OCI-LY3 (cell line): ENCODE data around the gene PRSS33.

Source experiments
- EZH2phosphoT487 ChIP-seq: fragments of 200-600 bp; shearing (Covaris generic); IDR thresholded peaks from 2 replicates; pipeline ENCODE4 v1.6.1; 2018; ENCODE audit warnings: antibody characterized with exemption, mixed run types, low read depth
- TF ChIP-seq, protein P1 (sequence below): fragments of 200-600, 300-600 bp; sonication (generic); IDR thresholded peaks from 2 replicates; pipeline ENCODE4 v1.5.1; 2014; ENCODE audit warnings: antibody characterized with exemption, low read length, low read depth

DNA sequence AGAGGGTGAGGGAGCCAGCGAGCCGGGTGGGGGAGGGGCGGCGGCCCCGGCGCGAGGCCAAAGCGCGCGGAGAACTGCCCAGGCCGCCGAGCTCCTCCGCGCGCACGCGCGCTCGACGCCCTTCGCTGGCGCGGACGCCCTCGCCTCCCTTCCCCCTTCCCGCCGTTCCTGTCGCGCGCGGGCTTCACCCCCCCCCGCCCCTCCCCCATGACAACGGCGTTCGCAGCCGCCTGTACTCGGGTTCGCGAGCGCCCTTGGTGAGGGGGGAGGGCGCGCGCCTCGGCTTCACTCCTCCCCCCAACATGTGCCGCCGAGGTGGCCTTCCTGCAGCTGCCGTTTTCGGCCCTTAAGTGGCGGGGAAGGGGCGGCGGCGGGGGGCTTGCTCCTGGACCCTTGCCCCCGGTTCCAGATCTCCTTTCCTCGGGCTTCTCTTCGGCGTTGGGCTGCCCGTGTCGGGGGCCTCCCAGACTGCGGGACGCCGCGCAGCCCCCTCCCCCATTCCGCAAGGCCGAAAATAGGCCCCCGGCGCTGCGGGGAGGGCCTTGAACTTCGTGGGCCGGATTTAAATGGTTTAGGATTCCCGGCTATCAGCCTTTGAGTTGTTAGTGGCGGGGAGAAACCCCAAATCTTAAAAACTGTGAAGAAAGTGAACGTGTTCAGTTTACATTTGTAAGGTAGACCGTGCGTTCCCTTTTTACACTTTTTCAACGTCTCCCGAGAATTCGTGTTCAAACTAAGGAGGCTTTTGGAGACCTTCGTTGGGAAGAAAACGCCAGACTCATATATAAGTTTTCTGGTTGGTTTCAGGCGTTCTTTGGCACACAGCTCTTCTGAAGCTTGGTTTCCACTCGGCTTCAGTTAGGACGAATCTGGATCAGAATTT, 34.3 kb downstream of the PRSS33 start:
- TF ChIP-seq, protein P1, sequence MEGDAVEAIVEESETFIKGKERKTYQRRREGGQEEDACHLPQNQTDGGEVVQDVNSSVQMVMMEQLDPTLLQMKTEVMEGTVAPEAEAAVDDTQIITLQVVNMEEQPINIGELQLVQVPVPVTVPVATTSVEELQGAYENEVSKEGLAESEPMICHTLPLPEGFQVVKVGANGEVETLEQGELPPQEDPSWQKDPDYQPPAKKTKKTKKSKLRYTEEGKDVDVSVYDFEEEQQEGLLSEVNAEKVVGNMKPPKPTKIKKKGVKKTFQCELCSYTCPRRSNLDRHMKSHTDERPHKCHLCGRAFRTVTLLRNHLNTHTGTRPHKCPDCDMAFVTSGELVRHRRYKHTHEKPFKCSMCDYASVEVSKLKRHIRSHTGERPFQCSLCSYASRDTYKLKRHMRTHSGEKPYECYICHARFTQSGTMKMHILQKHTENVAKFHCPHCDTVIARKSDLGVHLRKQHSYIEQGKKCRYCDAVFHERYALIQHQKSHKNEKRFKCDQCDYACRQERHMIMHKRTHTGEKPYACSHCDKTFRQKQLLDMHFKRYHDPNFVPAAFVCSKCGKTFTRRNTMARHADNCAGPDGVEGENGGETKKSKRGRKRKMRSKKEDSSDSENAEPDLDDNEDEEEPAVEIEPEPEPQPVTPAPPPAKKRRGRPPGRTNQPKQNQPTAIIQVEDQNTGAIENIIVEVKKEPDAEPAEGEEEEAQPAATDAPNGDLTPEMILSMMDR, result no peak
- no peak for TF ChIP-seq EZH2phosphoT487
